HCT116 (cell line): ENCODE data around the gene FBXL16.

Experiments
- CTCF ChIP-seq, 3 experiments: fragments of 200-600 bp in 1 of 3; sonication (generic) in 1 of 3; IDR thresholded peaks in 2 of 3; conservative IDR thresholded peaks in 1 of 3; 2 replicates each; pipeline ENCODE4 v1.5.1; 2012 to 2017; ENCODE audit warnings: low read depth in 2 of 3, low read length in 2 of 3, antibody characterized with exemption in 1 of 3, borderline replicate concordance in 1 of 3, control low read depth in 1 of 3, mild to moderate bottlenecking in 1 of 3, mixed read lengths in 1 of 3, mixed run types in 1 of 3, moderate library complexity in 1 of 3; ENCODE audit not compliant: insufficient read depth in 1 of 3
- ELF1 ChIP-seq: IDR thresholded peaks from 2 replicates; pipeline ENCODE4 v1.6.1; 2012; ENCODE audit warnings: low read depth, borderline replicate concordance
- EZH2 ChIP-seq: fragments of 200-600 bp; sonication (generic); IDR thresholded peaks from 2 replicates; pipeline ENCODE4 v1.6.1; 2017; ENCODE audit warnings: antibody characterized with exemption, mixed run types
- POLR2A ChIP-seq: IDR thresholded peaks from 2 replicates; pipeline ENCODE4 v1.7.0; 2011; ENCODE audit warnings: borderline replicate concordance; ENCODE audit not compliant: insufficient read depth, insufficient read length; ENCODE audit errors: extremely low read depth
- POLR2AphosphoS5 ChIP-seq: IDR thresholded peaks from 2 replicates; pipeline ENCODE4 v1.6.1; 2011; ENCODE audit warnings: mild to moderate bottlenecking, low read depth, low read length, moderate library complexity
- RAD21 ChIP-seq: IDR thresholded peaks from 2 replicates; pipeline ENCODE4 v1.6.1; 2012; ENCODE audit warnings: low read depth, mild to moderate bottlenecking
- REST ChIP-seq: IDR thresholded peaks from 2 replicates; pipeline ENCODE4 v1.6.1; 2012; ENCODE audit warnings: low read depth
- SIN3A ChIP-seq: IDR thresholded peaks from 2 replicates; pipeline ENCODE4 v1.6.1; 2012; ENCODE audit warnings: low read depth
- SRF ChIP-seq: IDR thresholded peaks from 2 replicates; pipeline ENCODE4 v1.6.1; 2012; ENCODE audit warnings: low read depth
- YY1 ChIP-seq: IDR thresholded peaks from 2 replicates; pipeline ENCODE4 v1.6.1; 2011; ENCODE audit warnings: low read length, low read depth, moderate library complexity, mild to moderate bottlenecking; ENCODE audit not compliant: insufficient replicate concordance; ENCODE audit errors: extremely low read depth
- ZBTB33 ChIP-seq: IDR thresholded peaks from 2 replicates; pipeline ENCODE4 v1.6.1; 2011; ENCODE audit warnings: mild to moderate bottlenecking, low read length, moderate library complexity; ENCODE audit not compliant: insufficient replicate concordance; ENCODE audit errors: extremely low read depth

GRCh38 chr16:681746-682427 is 23.7 kb downstream of the FBXL16 start:
- TF ChIP-seq SIN3A, result no peak
- no peak for TF ChIP-seq RAD21
- TF ChIP-seq POLR2AphosphoS5, result peak; percentile 11; the same call in 1 of the 2 replicates
- TF ChIP-seq CTCF (IDR thresholded peaks at IDR 0.05 in 2 of 3, conservative IDR thresholded peaks at IDR 0.05 in 1 of 3; ENCODE audit: borderline replicate concordance in 1 of 3, insufficient read depth in 1 of 3, low read depth in 2 of 3, low read length in 2 of 3), result no peak
- TF ChIP-seq SRF, result no peak
- TF ChIP-seq POLR2A, result no peak
- TF ChIP-seq YY1, result no peak
- TF ChIP-seq ELF1, result no peak
- no peak for TF ChIP-seq REST
- TF ChIP-seq EZH2, result no peak
- no peak for TF ChIP-seq ZBTB33
